ENCODE measurements around the gene C1orf141.

DNA sequence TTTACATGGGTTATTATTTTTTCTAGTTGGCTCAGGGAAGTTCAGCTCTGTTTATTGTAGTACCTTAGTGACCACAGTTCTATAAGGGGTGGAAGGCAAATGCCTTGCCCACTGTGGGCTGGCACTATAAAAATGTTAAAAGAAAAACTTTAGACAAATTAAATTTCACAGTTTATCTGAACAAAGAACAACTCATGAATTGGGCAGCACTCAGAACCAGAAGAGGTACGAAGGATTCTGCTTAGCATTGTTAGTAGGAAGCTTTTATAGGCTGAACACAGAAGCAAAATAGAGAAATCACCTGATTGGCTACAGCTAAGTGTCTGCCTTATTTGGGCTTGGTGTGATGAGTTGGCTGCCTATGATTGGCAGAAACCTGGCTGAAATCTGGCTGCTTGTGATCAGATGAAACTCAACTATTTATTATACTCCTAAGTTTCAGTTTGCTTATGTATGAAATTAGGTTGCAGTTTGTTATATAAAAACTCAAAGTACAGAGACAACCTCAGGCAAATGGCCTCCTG, 45.0 kb downstream of the C1orf141 start:
- TF ChIP-seq POLR2A (IDR thresholded peaks at IDR 0.05) (no peak), CTCF (IDR thresholded peaks at IDR 0.05) (no peak)

Data from adrenal gland (tissue), 5 donors.